CD14-positive monocyte (primary cell): ENCODE data around the gene CTDP1. TPM values are rescaled to one million over a fixed set of nuclear protein-coding genes. Genes with fewer than 3 reads are reported as not detected.

Source experiments
- DNase-seq, 3 donors: peaks; one replicate each; pipeline ENCODE4 v3.0.0-alpha.2; 2011 to 2022
- H2AFZ ChIP-seq: 2 replicates; pipeline ENCODE4 v1.6.0; 2012; ENCODE audit warnings: mild to moderate bottlenecking, low read depth, low read length, inconsistent platforms; ENCODE audit not compliant: insufficient read depth, poor library complexity, severe bottlenecking
- H3K27ac ChIP-seq, 2 donors: 1 replicate in 1 of 2; 2 replicates in 1 of 2; pipeline ENCODE4 v1.5.1; 2012 to 2013; ENCODE audit warnings: low read length in 2 of 2, control low read depth in 1 of 2, inconsistent platforms in 1 of 2, low read depth in 1 of 2, mild to moderate bottlenecking in 1 of 2
- H3K27me3 ChIP-seq, 2 donors: one replicate each; pipeline versions ENCODE4 v1.6.0 to v1.6.1; 2011 to 2013; ENCODE audit warnings: low read length in 2 of 2; ENCODE audit not compliant: control insufficient read depth in 2 of 2, insufficient read depth in 2 of 2
- H3K36me3 ChIP-seq, 2 donors: replicated peaks in 1 of 2; 1 replicate in 1 of 2; 2 replicates in 1 of 2; pipeline versions ENCODE4 v1.5.1 to v1.6.1; 2012 to 2013; ENCODE audit warnings: low read length in 2 of 2, control low read depth in 1 of 2, inconsistent platforms in 1 of 2, mild to moderate bottlenecking in 1 of 2; ENCODE audit not compliant: insufficient read depth in 2 of 2, control insufficient read depth in 1 of 2
- H3K4me1 ChIP-seq, 2 donors: 1 replicate in 1 of 2; 2 replicates in 1 of 2; pipeline versions ENCODE4 v1.5.1 to v1.6.1; 2012 to 2013; ENCODE audit warnings: low read length in 2 of 2, control low read depth in 1 of 2, inconsistent platforms in 1 of 2, mild to moderate bottlenecking in 1 of 2, moderate library complexity in 1 of 2; ENCODE audit not compliant: insufficient read depth in 2 of 2, control insufficient read depth in 1 of 2
- H3K4me2 ChIP-seq: replicated peaks from 2 replicates; pipeline ENCODE3; 2012; ENCODE audit warnings: low read length, moderate library complexity, mild to moderate bottlenecking; ENCODE audit not compliant: poor library complexity, severe bottlenecking; ENCODE audit errors: extremely low read depth
- H3K4me3 ChIP-seq, 3 experiments: fragments of 200-600 bp in 1 of 3; sonication (generic) in 1 of 3; replicated peaks in 1 of 3; 1 replicate in 2 of 3; 2 replicates in 1 of 3; pipeline ENCODE4 v1.5.1; 2011 to 2013; ENCODE audit warnings: low read length in 3 of 3, mild to moderate bottlenecking in 3 of 3, control low read depth in 2 of 3, low read depth in 2 of 3, inconsistent platforms in 1 of 3, moderate library complexity in 1 of 3
- H3K79me2 ChIP-seq: 2 replicates; pipeline ENCODE4 v1.6.0; 2012; ENCODE audit warnings: mild to moderate bottlenecking, control low read depth, inconsistent platforms, low read length, moderate library complexity; ENCODE audit not compliant: insufficient read depth
- H3K9ac ChIP-seq: 2 replicates; pipeline ENCODE4 v1.6.0; 2017; ENCODE audit warnings: low read length, mild to moderate bottlenecking; ENCODE audit not compliant: insufficient read depth, poor library complexity, severe bottlenecking
- H3K9me3 ChIP-seq, 2 donors: replicated peaks in 1 of 2; 1 replicate in 1 of 2; 2 replicates in 1 of 2; pipeline versions ENCODE4 v1.5.1 to v1.6.1; 2012 to 2013; ENCODE audit warnings: low read length in 2 of 2, control low read depth in 1 of 2; ENCODE audit not compliant: control insufficient read depth in 1 of 2, insufficient read depth in 1 of 2
- H4K20me1 ChIP-seq: 2 replicates; pipeline ENCODE4 v1.6.0; 2012; ENCODE audit warnings: mild to moderate bottlenecking, low read length, control low read depth, moderate library complexity; ENCODE audit not compliant: insufficient read depth
- H3K27ac Mint-ChIP-seq, 7 donors: one replicate each; pipeline ENCODE4 v1.8.0; 2020; ENCODE audit warnings: mild to moderate bottlenecking in 7 of 7, mixed read lengths in 7 of 7, moderate library complexity in 6 of 7, inconsistent platforms in 2 of 7
- H3K27me3 Mint-ChIP-seq, 3 donors: one replicate each; pipeline ENCODE4 v1.8.0; 2021 to 2022; ENCODE audit warnings: low read depth in 3 of 3, mild to moderate bottlenecking in 3 of 3, mixed read lengths in 3 of 3, moderate library complexity in 3 of 3, inconsistent platforms in 1 of 3
- H3K36me3 Mint-ChIP-seq, 2 donors: one replicate each; pipeline ENCODE4 v1.8.0; 2020; ENCODE audit warnings: mixed read lengths in 2 of 2, inconsistent platforms in 1 of 2, mild to moderate bottlenecking in 1 of 2
- H3K4me1 Mint-ChIP-seq: one replicate; pipeline ENCODE4 v1.8.0; 2020; ENCODE audit warnings: mild to moderate bottlenecking, mixed read lengths
- H3K4me3 Mint-ChIP-seq, 2 donors: one replicate each; pipeline ENCODE4 v1.8.0; 2020; ENCODE audit warnings: mild to moderate bottlenecking in 2 of 2, mixed read lengths in 2 of 2, moderate library complexity in 1 of 2
- H3K9me3 Mint-ChIP-seq, 7 donors: one replicate each; pipeline ENCODE4 v1.8.0; 2020 to 2022; ENCODE audit warnings: mixed read lengths in 7 of 7, mild to moderate bottlenecking in 6 of 7, moderate library complexity in 6 of 7, inconsistent platforms in 2 of 7
- WGBS: methylation state at CpG from one replicate; pipeline ENCODE4 v1.1.5; 2013; ENCODE audit warnings: missing lambda C conversion rate; ENCODE audit not compliant: insufficient coverage; 5-methylcytosine and 5-hydroxymethylcytosine counted together
- intact Hi-C, 2 donors: fragments of 100-400 bp; cut with micrococcal nuclease; formaldehyde crosslinking; loops; one replicate each; pipeline versions ENCODE4 v1.15.0 to v1.15.1; 2023
- polyA plus RNA-seq, 3 donors: library from polyadenylated mRNA; depleted of rRNA in 1 of 3; unstranded in 2 of 3; stranded (reverse) in 1 of 3; fragments of 300-500 nt in 2 of 3; fragments of >200 nt in 1 of 3; fragmentation: Illumina TruSeq in 2 of 3; gene quantifications; 1 replicate in 2 of 3; 2 replicates in 1 of 3; pipeline ENCODE4 v1.2.3, GENCODE V29; 2012 to 2021
- TF ChIP-seq, protein P1 (sequence below): fragments of 200-600 bp; IDR thresholded peaks from one replicate; pipeline ENCODE4 v1.8.0; 2022; ENCODE audit warnings: antibody characterized with exemption, mild to moderate bottlenecking

The CTDP1 gene
- polyA plus RNA-seq, 3 donors: 9.1 to 13.9 (median 9.1) TPM

GRCh38 chr18:79668203-79668602 lies 11.4 kb upstream of the CTDP1 start:
- TF ChIP-seq, protein P1, sequence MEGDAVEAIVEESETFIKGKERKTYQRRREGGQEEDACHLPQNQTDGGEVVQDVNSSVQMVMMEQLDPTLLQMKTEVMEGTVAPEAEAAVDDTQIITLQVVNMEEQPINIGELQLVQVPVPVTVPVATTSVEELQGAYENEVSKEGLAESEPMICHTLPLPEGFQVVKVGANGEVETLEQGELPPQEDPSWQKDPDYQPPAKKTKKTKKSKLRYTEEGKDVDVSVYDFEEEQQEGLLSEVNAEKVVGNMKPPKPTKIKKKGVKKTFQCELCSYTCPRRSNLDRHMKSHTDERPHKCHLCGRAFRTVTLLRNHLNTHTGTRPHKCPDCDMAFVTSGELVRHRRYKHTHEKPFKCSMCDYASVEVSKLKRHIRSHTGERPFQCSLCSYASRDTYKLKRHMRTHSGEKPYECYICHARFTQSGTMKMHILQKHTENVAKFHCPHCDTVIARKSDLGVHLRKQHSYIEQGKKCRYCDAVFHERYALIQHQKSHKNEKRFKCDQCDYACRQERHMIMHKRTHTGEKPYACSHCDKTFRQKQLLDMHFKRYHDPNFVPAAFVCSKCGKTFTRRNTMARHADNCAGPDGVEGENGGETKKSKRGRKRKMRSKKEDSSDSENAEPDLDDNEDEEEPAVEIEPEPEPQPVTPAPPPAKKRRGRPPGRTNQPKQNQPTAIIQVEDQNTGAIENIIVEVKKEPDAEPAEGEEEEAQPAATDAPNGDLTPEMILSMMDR: no peak
- no peak overlapping the region for H3K27ac Mint-ChIP-seq
- peaks cover 3 to 11% (median 4%) of the 10 kb centered on the region in 3 donors for H3K27me3 Mint-ChIP-seq
- intact Hi-C loops: no loop called here
- no peaks in the 10 kb centered on the region for H4K20me1 ChIP-seq
- no peak overlapping the region for H3K4me2 ChIP-seq
- H3K36me3 Mint-ChIP-seq: no peaks in the 10 kb centered on the region
- H3K27ac ChIP-seq: no peak overlapping the region
- H3K27me3 ChIP-seq: no peaks in the 10 kb centered on the region
- no peak for DNase-seq
- H3K79me2 ChIP-seq: no peaks in the 10 kb centered on the region
- H3K4me3 Mint-ChIP-seq: no peak overlapping the region
- H3K4me1 Mint-ChIP-seq: no peaks in the 10 kb centered on the region
- H3K9me3 ChIP-seq: peaks cover 0 to 4% of the 10 kb centered on the region in 2 donors
- peaks cover 5 to 13% (median 7%) of the 10 kb centered on the region in 7 donors for H3K9me3 Mint-ChIP-seq
- H3K9ac ChIP-seq: no peak overlapping the region
- no peak overlapping the region for H2AFZ ChIP-seq
- no peak overlapping the region for H3K4me3 ChIP-seq
- no peaks in the 10 kb centered on the region for H3K36me3 ChIP-seq
- no peaks in the 10 kb centered on the region for H3K4me1 ChIP-seq

DNA sequence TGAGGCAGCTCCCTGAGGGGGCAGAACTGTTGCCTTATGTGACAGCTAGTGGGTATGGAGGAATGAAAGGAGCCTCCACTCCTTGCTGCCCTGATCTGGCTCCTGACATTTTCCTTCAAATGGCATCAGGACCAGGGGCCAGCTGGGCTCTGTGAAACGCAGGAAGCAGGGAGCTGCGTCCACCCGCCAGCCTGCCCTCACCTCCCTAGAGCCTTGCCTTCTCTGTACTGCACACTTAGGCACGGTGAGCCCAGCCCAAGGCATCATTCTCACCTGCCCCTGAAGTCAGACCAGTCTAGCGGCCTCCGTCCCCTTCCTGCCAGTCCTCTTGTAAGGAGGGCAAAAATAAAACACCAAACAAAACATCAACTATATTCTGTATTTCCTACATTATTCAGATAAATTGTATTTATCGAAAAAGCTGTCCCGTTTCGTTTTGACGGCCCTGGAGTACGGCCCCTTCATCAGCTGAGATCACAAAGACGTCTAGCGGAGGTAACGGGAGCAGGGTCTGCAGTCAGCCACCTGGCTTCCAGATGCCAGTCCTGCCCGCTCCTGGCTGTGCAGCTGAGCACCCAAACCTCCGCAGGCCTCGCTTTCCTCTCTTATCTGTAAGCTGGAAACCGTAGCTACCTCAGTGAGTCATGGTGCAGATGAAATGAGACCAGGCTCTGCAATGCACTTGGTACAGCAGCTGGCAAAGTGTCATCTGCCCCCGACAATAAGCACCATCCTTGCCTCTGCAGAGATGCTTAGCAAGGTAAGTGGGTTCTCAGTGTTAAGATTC lies 6.9 kb upstream of the CTDP1 start:
- H3K27me3 Mint-ChIP-seq: peaks cover 2 to 4% (median 3%) of the 10 kb centered on the region in 3 donors
- peaks cover 3 to 7% of the 10 kb centered on the region in 2 donors for H3K36me3 Mint-ChIP-seq
- Histone ChIP-seq H4K20me1 (no peaks in the 10 kb centered on the region), H2AFZ (no peak overlapping the region), H3K36me3 (peaks cover 0 to 20% of the 10 kb centered on the region in 2 donors), H3K4me1 (no peaks in the 10 kb centered on the region), H3K79me2 (peaks cover 7% of the 10 kb centered on the region), H3K9me3 (no peaks in the 10 kb centered on the region), H3K9ac (no peak overlapping the region), H3K27me3 (no peaks in the 10 kb centered on the region), H3K4me2 (no peak overlapping the region), H3K4me3 (no peak overlapping the region), H3K27ac (no peak overlapping the region)
- 96% methylated on average over 17 of the region's 19 CpGs for WGBS
- intact Hi-C loops: loop anchor here (10.0 kb wide), 2 partner anchors 278 to 608 kb away; partner anchors contain the start of genes ATP9B (in 1 of the 2) and NFATC1 (in 1 of the 2)
- no peak overlapping the region for H3K27ac Mint-ChIP-seq
- TF ChIP-seq, protein P1: no peak
- peaks cover 0 to 4% (median 2%) of the 10 kb centered on the region in 7 donors for H3K9me3 Mint-ChIP-seq
- peaks cover 7% of the 10 kb centered on the region for H3K4me1 Mint-ChIP-seq
- H3K4me3 Mint-ChIP-seq: no peak overlapping the region
- DNase-seq: no peak
